Astrocyte (in vitro differentiated cells and primary cell): ENCODE data around the gene ADCY1. TPM values are rescaled to one million over a fixed set of nuclear protein-coding genes. Genes with fewer than 3 reads are reported as not detected.

Experiments used
- DNase-seq: peaks from one replicate; pipeline ENCODE4 v3.0.0-alpha.2; 2010; ENCODE audit warnings: low read depth
- FAIRE-seq: peaks from 2 replicates; lab custom pipeline; 2011; peaks lifted over from hg19 to GRCh38; lab: Jason Lieb, UNC
- H2AFZ ChIP-seq: 2 replicates; pipeline ENCODE4 v1.6.0; 2012; ENCODE audit warnings: low read depth, low read length, inconsistent platforms
- H3K27ac ChIP-seq: 2 replicates; pipeline ENCODE4 v1.5.1; 2011; ENCODE audit warnings: low read depth, low read length, inconsistent platforms
- H3K27me3 ChIP-seq: 2 replicates; pipeline ENCODE4 v1.6.0; 2011; ENCODE audit warnings: low read length, inconsistent platforms; ENCODE audit not compliant: insufficient read depth
- H3K36me3 ChIP-seq: 2 replicates; pipeline ENCODE4 v1.5.1; 2011; ENCODE audit warnings: low read length, inconsistent platforms; ENCODE audit not compliant: insufficient read depth
- H3K4me1 ChIP-seq: 2 replicates; pipeline ENCODE4 v1.5.1; 2011; ENCODE audit warnings: low read length, inconsistent platforms; ENCODE audit not compliant: insufficient read depth
- H3K4me2 ChIP-seq: 2 replicates; pipeline ENCODE4 v1.6.0; 2012; ENCODE audit warnings: low read length, inconsistent platforms
- H3K4me3 ChIP-seq: 2 replicates; pipeline ENCODE4 v1.5.1; 2011; ENCODE audit warnings: low read depth, mild to moderate bottlenecking, low read length, inconsistent platforms; ENCODE audit not compliant: insufficient read depth
- H3K79me2 ChIP-seq: 2 replicates; pipeline ENCODE4 v1.6.0; 2012; ENCODE audit warnings: mild to moderate bottlenecking, low read length, inconsistent platforms; ENCODE audit not compliant: insufficient read depth
- H3K9ac ChIP-seq: 2 replicates; pipeline ENCODE4 v1.6.0; 2012; ENCODE audit warnings: mild to moderate bottlenecking, low read length, inconsistent platforms
- H3K9me3 ChIP-seq: 2 replicates; pipeline ENCODE4 v1.5.1; 2012; ENCODE audit warnings: low read depth, mild to moderate bottlenecking, low read length, inconsistent platforms; ENCODE audit not compliant: insufficient read depth
- H4K20me1 ChIP-seq: 2 replicates; pipeline ENCODE4 v1.6.0; 2012; ENCODE audit warnings: low read length, inconsistent platforms; ENCODE audit not compliant: insufficient read depth
- H3K27ac Mint-ChIP-seq: one replicate; pipeline ENCODE4 v1.8.0; 2021; ENCODE audit warnings: mild to moderate bottlenecking, mixed read lengths; ENCODE audit not compliant: unreplicated experiment
- H3K27me3 Mint-ChIP-seq: one replicate; pipeline ENCODE4 v1.8.0; 2021; ENCODE audit warnings: low read depth, mixed read lengths; ENCODE audit not compliant: unreplicated experiment
- H3K36me3 Mint-ChIP-seq: one replicate; pipeline ENCODE4 v1.8.0; 2021; ENCODE audit warnings: low read depth, mixed read lengths; ENCODE audit not compliant: unreplicated experiment
- H3K4me1 Mint-ChIP-seq: one replicate; pipeline ENCODE4 v1.8.0; 2021; ENCODE audit warnings: low read depth, mixed read lengths; ENCODE audit not compliant: unreplicated experiment
- H3K4me3 Mint-ChIP-seq: one replicate; pipeline ENCODE4 v1.8.0; 2021; ENCODE audit warnings: mild to moderate bottlenecking, moderate library complexity, mixed read lengths; ENCODE audit not compliant: unreplicated experiment
- H3K9me3 Mint-ChIP-seq: one replicate; pipeline ENCODE4 v1.8.0; 2021; ENCODE audit warnings: mild to moderate bottlenecking, mixed read lengths; ENCODE audit not compliant: unreplicated experiment
- EZH2 ChIP-seq: IDR thresholded peaks from 2 replicates; pipeline ENCODE4 v1.6.1; 2012; ENCODE audit warnings: mild to moderate bottlenecking, low read length, inconsistent platforms; ENCODE audit not compliant: insufficient read depth
- total RNA-seq: library from RNA; stranded (reverse); gene quantifications from 2 replicates; pipeline ENCODE4 v1.2.1, GENCODE V29; 2021
- TF ChIP-seq, protein P1 (sequence below): IDR thresholded peaks from 2 replicates; pipeline ENCODE4 v1.5.1; 2011; ENCODE audit warnings: low read depth, mild to moderate bottlenecking, inconsistent platforms, low read length, moderate library complexity; ENCODE audit not compliant: insufficient read depth

ADCY1 gene
- total RNA-seq, 1 donor from 2014 or later, result 1.6 TPM

DNA sequence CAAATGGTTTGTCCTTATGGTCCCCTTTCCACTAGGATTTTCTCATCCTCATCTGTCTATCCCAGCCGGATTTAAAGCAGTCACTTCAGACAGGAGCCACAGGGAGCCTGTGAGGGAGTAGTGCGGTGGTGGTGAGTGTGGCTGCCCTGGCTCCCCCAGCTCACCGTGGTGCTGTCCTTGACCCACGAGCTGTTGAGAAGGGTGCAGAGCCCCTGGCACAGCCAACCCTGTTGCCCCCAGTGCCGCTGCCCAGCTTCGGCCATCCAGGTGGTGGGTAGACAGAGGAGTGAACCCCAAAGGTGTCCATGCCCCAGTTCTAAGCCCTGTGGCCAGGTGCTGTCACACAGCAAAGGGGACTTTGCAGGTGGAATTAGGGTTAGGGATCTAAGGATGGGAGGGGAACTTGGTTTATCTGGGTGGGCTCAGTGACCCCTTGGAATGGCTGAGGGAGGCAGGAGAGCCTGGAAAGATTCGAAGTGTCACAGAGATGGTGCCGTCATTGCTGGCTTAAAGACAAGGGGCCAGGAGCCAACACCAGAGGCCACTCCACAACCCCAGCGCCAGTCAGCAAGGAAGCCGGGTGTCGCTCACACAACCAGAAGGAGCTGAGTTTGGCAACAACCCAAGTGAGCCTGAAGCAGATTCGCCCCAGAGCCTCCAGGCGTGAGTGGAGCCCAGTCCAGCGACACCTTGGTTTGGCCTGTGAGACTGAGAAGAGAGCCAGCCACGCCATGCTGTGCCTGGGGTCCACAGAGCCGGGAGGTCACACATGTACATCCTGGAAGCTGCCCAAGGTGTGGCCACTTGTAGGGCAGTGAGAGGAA, 142.4 kb downstream of the ADCY1 start:
- Mint-ChIP-seq H3K9me3 (no peaks in the 10 kb centered on the region), H3K27me3 (peaks cover 7% of the 10 kb centered on the region), H3K36me3 (no peaks in the 10 kb centered on the region), H3K4me1 (peaks cover 2% of the 10 kb centered on the region), H3K4me3 (no peak overlapping the region), H3K27ac (no peak overlapping the region)
- H3K4me1 ChIP-seq, result no peaks in the 10 kb centered on the region
- no peak for FAIRE-seq
- no peaks in the 10 kb centered on the region for H3K9me3 ChIP-seq
- no peaks in the 10 kb centered on the region for H4K20me1 ChIP-seq
- no peaks in the 10 kb centered on the region for H3K36me3 ChIP-seq
- no peak overlapping the region for H3K4me3 ChIP-seq
- no peak overlapping the region for H3K4me2 ChIP-seq
- no peak overlapping the region for H2AFZ ChIP-seq
- no peaks in the 10 kb centered on the region for H3K79me2 ChIP-seq
- H3K27me3 ChIP-seq, result no peaks in the 10 kb centered on the region
- no peak for DNase-seq
- H3K27ac ChIP-seq, result no peak overlapping the region
- H3K9ac ChIP-seq, result no peak overlapping the region
- no peak for TF ChIP-seq EZH2
- TF ChIP-seq, protein P1, sequence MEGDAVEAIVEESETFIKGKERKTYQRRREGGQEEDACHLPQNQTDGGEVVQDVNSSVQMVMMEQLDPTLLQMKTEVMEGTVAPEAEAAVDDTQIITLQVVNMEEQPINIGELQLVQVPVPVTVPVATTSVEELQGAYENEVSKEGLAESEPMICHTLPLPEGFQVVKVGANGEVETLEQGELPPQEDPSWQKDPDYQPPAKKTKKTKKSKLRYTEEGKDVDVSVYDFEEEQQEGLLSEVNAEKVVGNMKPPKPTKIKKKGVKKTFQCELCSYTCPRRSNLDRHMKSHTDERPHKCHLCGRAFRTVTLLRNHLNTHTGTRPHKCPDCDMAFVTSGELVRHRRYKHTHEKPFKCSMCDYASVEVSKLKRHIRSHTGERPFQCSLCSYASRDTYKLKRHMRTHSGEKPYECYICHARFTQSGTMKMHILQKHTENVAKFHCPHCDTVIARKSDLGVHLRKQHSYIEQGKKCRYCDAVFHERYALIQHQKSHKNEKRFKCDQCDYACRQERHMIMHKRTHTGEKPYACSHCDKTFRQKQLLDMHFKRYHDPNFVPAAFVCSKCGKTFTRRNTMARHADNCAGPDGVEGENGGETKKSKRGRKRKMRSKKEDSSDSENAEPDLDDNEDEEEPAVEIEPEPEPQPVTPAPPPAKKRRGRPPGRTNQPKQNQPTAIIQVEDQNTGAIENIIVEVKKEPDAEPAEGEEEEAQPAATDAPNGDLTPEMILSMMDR, result no peak

DNA sequence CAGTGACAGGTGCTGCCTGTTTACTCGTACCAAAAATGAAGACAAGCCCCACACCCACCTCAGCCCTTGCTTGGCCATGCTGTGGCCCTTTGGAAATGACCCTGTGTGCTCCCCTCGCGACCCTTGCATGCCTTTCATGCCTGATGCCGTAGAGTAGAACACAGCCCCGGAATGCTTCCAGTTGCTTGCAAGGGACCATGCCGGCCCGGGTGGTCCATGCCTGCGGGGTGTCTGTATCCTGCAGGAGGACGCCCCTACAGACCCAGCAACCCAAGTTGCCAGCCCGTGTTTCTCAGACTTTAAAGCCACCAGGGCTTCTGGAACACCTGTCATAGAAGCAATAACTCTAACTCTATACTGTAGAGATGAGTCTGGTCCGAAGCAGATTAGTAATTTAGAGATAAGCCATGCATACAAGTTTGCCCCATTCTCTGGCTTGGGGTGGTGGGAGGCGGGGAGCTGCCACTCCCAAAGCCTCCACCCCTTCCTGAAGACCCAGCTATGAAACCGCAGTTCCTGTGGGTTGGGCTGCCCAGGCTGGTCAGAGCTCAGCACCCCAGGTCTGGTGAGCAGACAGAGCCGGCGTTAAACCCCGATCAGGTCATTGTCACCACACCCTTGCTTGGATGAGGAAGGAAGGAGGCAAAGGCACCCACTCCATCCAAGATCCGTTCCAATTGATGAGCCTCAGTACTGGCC, 143.5 kb downstream of the ADCY1 start:
- no peaks in the 10 kb centered on the region for H3K9me3 Mint-ChIP-seq
- Histone ChIP-seq H3K4me1 (no peaks in the 10 kb centered on the region), H3K4me3 (no peak overlapping the region), H3K27me3 (no peaks in the 10 kb centered on the region), H4K20me1 (no peaks in the 10 kb centered on the region), H3K79me2 (no peaks in the 10 kb centered on the region), H3K9ac (no peak overlapping the region), H3K9me3 (no peaks in the 10 kb centered on the region), H3K36me3 (no peaks in the 10 kb centered on the region), H3K27ac (no peak overlapping the region), H3K4me2 (no peak overlapping the region), H2AFZ (no peak overlapping the region)
- no peak for FAIRE-seq
- H3K36me3 Mint-ChIP-seq, result peaks cover 3% of the 10 kb centered on the region
- H3K4me3 Mint-ChIP-seq, result no peak overlapping the region
- TF ChIP-seq, protein P1, result no peak
- TF ChIP-seq EZH2, result no peak
- DNase-seq, result no peak
- H3K4me1 Mint-ChIP-seq, result peaks cover 2% of the 10 kb centered on the region
- no peak overlapping the region for H3K27ac Mint-ChIP-seq
- H3K27me3 Mint-ChIP-seq, result peaks cover 7% of the 10 kb centered on the region
